NCI-H2196 (cell line): ENCODE measurements around the gene ZNF185.

Source experiments
- DNase-seq: peaks from one replicate; lab custom pipeline; 2025; ENCODE audit not compliant: unreplicated experiment; lab: John Stamatoyannopoulos, UW

Gene ZNF185

DNA sequence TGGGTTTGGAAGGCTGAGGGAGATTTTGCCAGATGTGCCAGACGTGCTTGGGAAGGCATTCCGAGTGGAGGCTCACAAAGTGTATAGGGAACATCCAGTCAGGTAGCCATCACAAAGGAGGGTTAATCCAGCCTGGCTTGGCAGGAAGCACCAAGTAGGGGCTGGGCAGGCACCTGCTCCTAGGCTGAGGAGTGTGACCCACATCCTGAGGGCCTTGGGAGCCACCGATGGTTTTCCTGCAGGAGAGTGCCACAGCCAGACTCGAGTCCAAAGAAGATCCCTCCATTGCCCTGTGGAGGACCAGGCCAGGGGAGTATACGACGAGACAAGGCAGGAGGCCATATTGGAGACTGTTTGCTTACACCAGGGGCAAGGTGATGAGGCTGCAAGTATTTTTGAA lies 48.8 kb downstream of the ZNF185 start:
- no peak for DNase-seq
